ACHN (cell line): ENCODE data around the gene RAB27B.

Experiments
- DNase-seq: peaks from one replicate; pipeline ENCODE4 v3.0.0-alpha.2; 2015
- in situ Hi-C: cut with HindIII; loops from 2 replicates; pipeline ENCODE4 v1.10.0; 2017; ENCODE audit warnings: low sequenced_read_pairs, low pct_ligation_motif_present, low pct_unique_long_range_greater_than_20kb

RAB27B gene

GRCh38 chr18:54928236-54928635, 100.0 kb downstream of the RAB27B start:
- in situ Hi-C loops, result no loop called here
- no peak for DNase-seq

- in situ Hi-C loops, result no loop called here
- DNase-seq, result no peak
Observed at GRCh38 chr18:54931152-54931551, 102.9 kb downstream of the RAB27B start.

- no peak for DNase-seq
- in situ Hi-C loops, result no loop called here
Observed at GRCh38 chr18:54932472-54932871, 104.2 kb downstream of the RAB27B start.

DNA sequence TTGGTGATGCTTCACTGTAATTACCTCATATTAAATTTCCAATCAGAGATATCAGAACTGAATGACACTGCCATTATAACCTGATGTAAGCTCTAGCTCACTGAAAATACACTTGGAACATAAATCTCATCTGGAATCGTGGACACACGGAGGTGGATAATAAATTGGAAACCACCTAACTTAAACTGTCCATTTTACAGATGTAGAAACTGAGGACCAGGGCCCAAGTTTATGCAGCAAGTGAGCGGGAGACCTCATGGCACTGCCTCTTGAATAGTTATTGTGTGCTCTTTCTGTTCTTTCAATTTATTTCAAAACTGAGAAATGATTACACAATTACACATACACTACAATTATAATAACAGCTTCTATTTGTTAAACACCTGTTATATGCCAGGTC, 110.2 kb downstream of the RAB27B start:
- in situ Hi-C loops, result no loop called here
- DNase-seq, result no peak

DNA sequence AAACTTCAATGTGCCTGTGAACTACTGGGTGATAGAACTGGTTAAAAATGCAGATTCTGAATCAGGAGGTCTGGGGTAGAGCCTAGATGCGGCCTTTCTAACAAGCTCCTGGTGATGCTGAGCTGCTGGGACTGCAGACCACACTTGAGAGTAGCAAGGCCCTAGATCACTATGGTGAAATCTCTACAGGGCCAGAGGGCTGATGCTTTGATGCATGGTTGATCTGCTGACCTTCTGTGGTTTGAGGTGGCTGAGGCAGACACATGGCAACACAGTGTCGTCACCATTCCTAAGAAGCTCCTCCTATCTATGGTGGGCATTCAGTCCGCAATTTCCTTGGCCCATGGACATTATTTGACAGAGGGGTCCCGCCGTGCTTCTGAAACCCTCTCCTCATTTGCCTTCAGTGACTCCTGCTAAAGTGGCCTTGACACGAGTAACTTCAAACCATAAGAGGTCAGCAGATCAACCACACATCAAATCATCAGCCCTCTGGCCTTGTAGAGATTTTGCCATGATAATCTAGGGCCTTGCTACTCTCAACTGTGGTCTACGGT, 111.2 kb downstream of the RAB27B start:
- in situ Hi-C loops, result no loop called here
- no peak for DNase-seq

- DNase-seq, result no peak
- in situ Hi-C loops, result no loop called here
Observed at GRCh38 chr18:54942144-54942543, 113.9 kb downstream of the RAB27B start.

DNA sequence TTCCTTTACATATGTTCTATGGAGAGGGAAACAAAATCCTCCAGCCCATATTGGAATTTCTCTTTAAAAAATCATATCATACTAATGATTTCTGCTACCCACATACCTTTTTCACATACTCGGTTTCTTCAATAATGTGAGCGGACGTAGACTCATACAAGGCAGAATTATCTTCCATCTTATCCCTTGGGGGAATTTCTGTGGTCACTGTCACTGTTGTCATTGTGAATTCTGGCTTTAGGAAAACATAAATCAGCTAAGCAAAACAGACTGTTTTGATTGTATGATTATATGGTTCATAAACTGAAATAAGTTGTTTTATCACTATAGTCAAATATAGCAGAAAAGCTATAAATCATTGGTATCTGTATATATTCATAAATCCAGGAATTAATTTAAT, 114.3 kb downstream of the RAB27B start:
- in situ Hi-C loops, result no loop called here
- DNase-seq, result no peak
